Vagina (tissue), 2 donors: ENCODE data around the gene GYS1. TPM values are rescaled to one million over a fixed set of nuclear protein-coding genes. Genes with fewer than 3 reads are reported as not detected.

ENCODE experiments used
- DNase-seq, 2 donors: peaks; one replicate each; pipeline ENCODE4 v3.0.0-alpha.2; 2017; ENCODE audit errors: extremely low spot score in 2 of 2
- H3K27ac ChIP-seq: fragments of 200-600 bp; sonication (generic); one replicate; pipeline ENCODE4 v1.5.1; 2019
- H3K27me3 ChIP-seq: fragments of 200-600 bp; sonication (generic); one replicate; pipeline ENCODE4 v1.5.1; 2019
- H3K36me3 ChIP-seq, 2 donors: fragments of 200-600 bp; sonication (generic); one replicate each; pipeline ENCODE4 v1.5.1; 2017 to 2019
- H3K4me1 ChIP-seq: fragments of 200-600 bp; sonication (generic); one replicate; pipeline ENCODE4 v1.5.1; 2019
- H3K4me3 ChIP-seq, 2 donors: fragments of 200-600 bp; sonication (generic); 1 replicate in 1 of 2; 2 replicates in 1 of 2; pipeline ENCODE4 v1.5.1; 2016 to 2019
- H3K9me3 ChIP-seq: fragments of 200-600 bp; sonication (generic); one replicate; pipeline ENCODE4 v1.5.1; 2019
- CTCF ChIP-seq, 3 experiments: fragments of 450-650 bp in 2 of 3; fragments of 200-600 bp in 1 of 3; sonication (generic) in 1 of 3; IDR thresholded peaks; one replicate each; pipeline ENCODE4 v1.5.1; 2017 to 2019; ENCODE audit warnings: antibody characterized with exemption in 3 of 3, mild to moderate bottlenecking in 2 of 3, moderate library complexity in 2 of 3
- POLR2A ChIP-seq, 2 donors: fragments of 450-650 bp; IDR thresholded peaks; one replicate each; pipeline ENCODE4 v1.6.1; 2017; ENCODE audit warnings: antibody characterized with exemption in 2 of 2, mild to moderate bottlenecking in 2 of 2, moderate library complexity in 2 of 2
- POLR2AphosphoS5 ChIP-seq, 2 donors: sonication (generic); formaldehyde crosslinking; IDR thresholded peaks; one replicate each; pipeline ENCODE4 v1.9.0; 2017; ENCODE audit warnings: antibody characterized with exemption in 2 of 2, mild to moderate bottlenecking in 2 of 2, low read depth in 1 of 2; ENCODE audit not compliant: insufficient read depth in 1 of 2
- intact Hi-C: fragments of 100-400 bp; cut with DNase I; formaldehyde crosslinking; loops from one replicate; pipeline ENCODE4 v1.15.1; 2023
- total RNA-seq: library from RNA; depleted of rRNA; stranded (reverse); fragments of >200 nt; gene quantifications from one replicate; pipeline ENCODE4 v1.2.3, GENCODE V29; 2016

The GYS1 gene
- total RNA-seq, 1 donor from 2014 or later = 32.2 TPM

GRCh38 chr19:48958006-48958405, 35.1 kb downstream of the GYS1 start:
- Histone ChIP-seq H3K4me1 (peaks cover 30% of the 10 kb centered on the region), H3K4me3 (no peak overlapping the region), H3K27ac (no peak overlapping the region), H3K27me3 (no peaks in the 10 kb centered on the region), H3K36me3 (peaks cover 0 to 4% of the 10 kb centered on the region in 2 donors), H3K9me3 (no peaks in the 10 kb centered on the region)
- DNase-seq = no peak
- no peak for TF ChIP-seq CTCF (IDR thresholded peaks at IDR 0.05)
- TF ChIP-seq POLR2A (IDR thresholded peaks at IDR 0.05) = no peak
- TF ChIP-seq POLR2AphosphoS5 (IDR thresholded peaks at IDR 0.05; ENCODE audit: insufficient read depth in 1 of 2, low read depth in 1 of 2) = no peak
- intact Hi-C loops = no loop called here

- H3K4me1 ChIP-seq = peaks cover 17% of the 10 kb centered on the region
- H3K36me3 ChIP-seq = no peaks in the 10 kb centered on the region
- intact Hi-C loops = no loop called here
- H3K9me3 ChIP-seq = no peaks in the 10 kb centered on the region
- peak overlapping the region; percentile 62 to 67 for H3K4me3 ChIP-seq
- no peak for DNase-seq
- peak overlapping the region; percentile 89 for H3K27ac ChIP-seq
- TF ChIP-seq POLR2A (IDR thresholded peaks at IDR 0.05) (no peak), CTCF (IDR thresholded peaks at IDR 0.05) (no peak), POLR2AphosphoS5 (IDR thresholded peaks at IDR 0.05; ENCODE audit: insufficient read depth in 1 of 2, low read depth in 1 of 2) (no peak)
- H3K27me3 ChIP-seq = no peaks in the 10 kb centered on the region
These were observed 37.7 kb downstream of the GYS1 start for GRCh38 chr19:48955308-48955958.

GRCh38 chr19:48954595-48955307, 38.4 kb downstream of the GYS1 start, which contains the start of gene BAX:
Gene BAX, plus strand, starts transcription at chr19:48954875. Its CDS starts 54 bp downstream, at chr19:48954929.
- Histone ChIP-seq H3K4me1 (peaks cover 17% of the 10 kb centered on the region), H3K27me3 (no peaks in the 10 kb centered on the region), H3K27ac (peak within 1 kb of the TSS; percentile 89), H3K9me3 (no peaks in the 10 kb centered on the region), H3K4me3 (peak within 1 kb of the TSS; percentile 62 to 67), H3K36me3 (no peaks in the 10 kb centered on the region)
- intact Hi-C loops = loop anchor here (5.0 kb wide), 1 partner anchor 47 kb away; no protein-coding TSS in a partner anchor
- peak in 1 of 3 experiments; percentile 28 for TF ChIP-seq CTCF (IDR thresholded peaks at IDR 0.05)
- peak; percentile 63 to 89 for TF ChIP-seq POLR2AphosphoS5 (IDR thresholded peaks at IDR 0.05; ENCODE audit: insufficient read depth in 1 of 2, low read depth in 1 of 2)
- TF ChIP-seq POLR2A (IDR thresholded peaks at IDR 0.05) = peak in 1 of 2 donors; percentile 58
- DNase-seq = peak in 1 of 2 donors; percentile 94

DNA sequence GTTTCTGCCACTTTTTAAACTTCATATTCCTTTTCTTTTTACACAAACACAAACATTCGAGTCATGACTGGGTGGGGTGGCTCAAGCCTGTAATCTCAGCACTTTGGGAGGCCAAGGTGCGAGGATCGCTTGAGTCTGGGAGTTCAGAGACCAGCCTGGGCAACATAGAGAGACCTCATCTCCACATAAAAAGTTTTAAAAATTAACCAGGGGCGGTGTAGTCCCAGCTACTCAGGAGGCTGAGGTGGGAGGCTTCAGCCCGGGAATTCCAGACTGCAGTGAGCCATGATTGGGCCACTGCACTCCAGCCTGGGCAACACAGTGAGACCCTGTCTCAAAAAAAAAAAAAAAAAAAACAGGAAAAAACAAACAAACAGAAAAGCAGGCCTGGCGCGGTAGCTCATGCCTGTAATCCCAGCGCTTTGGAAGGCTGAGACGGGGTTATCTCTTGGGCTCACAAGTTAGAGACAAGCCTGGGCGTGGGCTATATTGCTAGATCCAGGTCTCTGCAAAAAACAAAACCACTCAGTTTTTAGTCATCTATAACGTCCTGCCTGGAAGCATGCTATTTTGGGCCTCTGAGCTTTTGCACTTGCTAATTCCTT, 39.0 kb downstream of the GYS1 start:
- DNase-seq = no peak
- H3K9me3 ChIP-seq = no peaks in the 10 kb centered on the region
- H3K27ac ChIP-seq = peak overlapping the region; percentile 89
- peaks cover 17% of the 10 kb centered on the region for H3K4me1 ChIP-seq
- intact Hi-C loops = loop anchor here (5.0 kb wide), 1 partner anchor 47 kb away; no protein-coding TSS in a partner anchor
- H3K4me3 ChIP-seq = peak overlapping the region; percentile 62 to 67
- no peak for TF ChIP-seq POLR2A (IDR thresholded peaks at IDR 0.05)
- no peak for TF ChIP-seq POLR2AphosphoS5 (IDR thresholded peaks at IDR 0.05; ENCODE audit: insufficient read depth in 1 of 2, low read depth in 1 of 2)
- TF ChIP-seq CTCF (IDR thresholded peaks at IDR 0.05) = no peak
- no peaks in the 10 kb centered on the region for H3K27me3 ChIP-seq
- H3K36me3 ChIP-seq = no peaks in the 10 kb centered on the region
